Measurements from ENCODE around the gene MORC3. TPM values are rescaled to one million over a fixed set of nuclear protein-coding genes. Genes with fewer than 3 reads are reported as not detected.

Gene MORC3
- total RNA-seq, 1 experiment from 2014 or later, result 19.8 TPM

DNA sequence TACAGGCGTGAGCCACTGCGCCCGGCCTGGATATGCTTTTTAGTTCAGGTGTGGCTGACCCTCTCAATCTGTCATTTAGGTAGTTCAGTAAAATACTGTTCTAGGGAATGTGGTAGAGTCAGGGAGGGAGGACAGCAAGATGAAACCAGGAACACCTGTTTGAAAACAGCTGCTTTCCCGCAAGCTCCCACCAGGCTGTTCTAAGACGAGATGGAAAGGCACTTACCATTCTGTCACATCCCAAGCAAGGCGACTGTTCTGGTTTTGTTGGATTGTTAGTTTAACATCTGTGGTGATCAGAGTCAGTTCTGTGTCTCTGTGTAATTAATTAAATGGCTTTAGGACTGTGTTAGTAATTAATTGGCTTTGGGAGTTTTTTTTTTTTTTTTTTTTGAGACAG, 68.1 kb downstream of the MORC3 start:
- no peaks in the 10 kb centered on the region for H3K9me2 ChIP-seq (ENCODE audit: insufficient read depth)
- no peak for DNase-seq (ENCODE audit: low read depth, low spot score)
- no peak overlapping the region for H3K4me2 ChIP-seq (ENCODE audit: low read length)
- intact Hi-C loops (cut with micrococcal nuclease), result loop anchor here (5.0 kb wide), 1 partner anchor 231 kb away; the partner anchor contains the start of gene DOP1B
- no peaks in the 10 kb centered on the region for H3K9me3 ChIP-seq (ENCODE audit: control insufficient read depth in 1 of 2, insufficient read depth in 1 of 2, low read depth in 1 of 2, low read length in 2 of 2)
- no TSS peak for BruUV-seq (replicated peaks)
- no peak overlapping the region for H3K4me3 ChIP-seq (replicated peaks in 1 of 2; ENCODE audit: low read depth in 1 of 2, low read length in 2 of 2)
- peaks cover 24% of the 10 kb centered on the region for H3K79me2 ChIP-seq (ENCODE audit: insufficient read depth, low read length)
- no peaks in the 10 kb centered on the region for H4K20me1 ChIP-seq (ENCODE audit: insufficient read depth)
- peaks cover 0 to 12% of the 10 kb centered on the region in 2 experiments; a peak in 2 of 4 replicates for H3K36me3 ChIP-seq (ENCODE audit: control insufficient read depth in 1 of 2, insufficient read depth in 2 of 2, low read length in 2 of 2)
- TF ChIP-seq EZH2phosphoT487 (IDR thresholded peaks at IDR 0.05; ENCODE audit: borderline replicate concordance), result no peak
- no peak for TF ChIP-seq ZFX (IDR thresholded peaks at IDR 0.05)
- TF ChIP-seq ZNF274 (IDR thresholded peaks at IDR 0.05; ENCODE audit: low read depth, low read length), result no peak
- no peak for TF ChIP-seq SIN3A (IDR thresholded peaks at IDR 0.05; ENCODE audit: low read depth)
- TF ChIP-seq MAX (IDR thresholded peaks at IDR 0.05), result no peak
- H3K27me3 ChIP-seq (ENCODE audit: insufficient read depth, low read length), result no peaks in the 10 kb centered on the region
- ChIA-PET POLR2A (no interaction called here), RAD21 (ENCODE audit: low non-redundant PET in 1 of 2, low total read pairs in 2 of 2, uncharacterized antibody in 2 of 2, unreplicated experiment in 2 of 2) (no interaction called here), CTCF (no interaction called here)
- no peak for ATAC-seq
- no peak overlapping the region for H3K27ac ChIP-seq (ENCODE audit: low read depth, low read length)
- peaks cover 9 to 10% of the 10 kb centered on the region in 2 experiments for H3K4me1 ChIP-seq (ENCODE audit: control insufficient read depth in 1 of 2, insufficient read depth in 2 of 2, low read length in 2 of 2)
- H3K9ac ChIP-seq (ENCODE audit: low read length), result no peak overlapping the region
- no peak overlapping the region for H2AFZ ChIP-seq (ENCODE audit: low read depth, low read length, poor library complexity, severe bottlenecking)

DNA sequence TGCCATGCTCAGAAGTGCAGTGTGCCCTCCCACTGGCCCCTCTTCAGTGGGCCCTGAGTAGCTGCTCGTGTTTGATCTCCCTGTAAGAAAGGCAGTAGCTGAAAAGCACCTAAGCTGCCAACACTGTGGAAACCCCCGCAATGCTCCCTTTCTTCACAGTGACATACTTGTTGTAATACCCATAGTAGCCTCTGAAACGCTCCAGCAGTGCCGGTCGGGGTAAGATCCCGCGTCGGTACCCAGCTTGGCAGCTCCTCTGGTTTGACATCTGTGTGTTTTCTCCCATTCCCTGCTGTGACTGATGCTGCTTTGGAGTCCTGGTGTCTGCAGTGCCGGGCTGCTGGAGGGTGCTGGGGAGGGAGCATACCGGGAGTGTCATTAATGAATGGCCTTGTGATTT, 68.8 kb downstream of the MORC3 start:
- Histone ChIP-seq H4K20me1 (ENCODE audit: insufficient read depth) (no peaks in the 10 kb centered on the region), H3K27me3 (ENCODE audit: insufficient read depth, low read length) (no peaks in the 10 kb centered on the region), H3K27ac (ENCODE audit: low read depth, low read length) (no peak overlapping the region), H3K4me3 (replicated peaks in 1 of 2; ENCODE audit: low read depth in 1 of 2, low read length in 2 of 2) (no peak overlapping the region), H2AFZ (ENCODE audit: low read depth, low read length, poor library complexity, severe bottlenecking) (no peak overlapping the region), H3K36me3 (ENCODE audit: control insufficient read depth in 1 of 2, insufficient read depth in 2 of 2, low read length in 2 of 2) (peaks cover 0 to 12% of the 10 kb centered on the region in 2 experiments; a peak in 2 of 4 replicates), H3K9me2 (ENCODE audit: insufficient read depth) (no peaks in the 10 kb centered on the region), H3K9me3 (ENCODE audit: control insufficient read depth in 1 of 2, insufficient read depth in 1 of 2, low read depth in 1 of 2, low read length in 2 of 2) (no peaks in the 10 kb centered on the region), H3K79me2 (ENCODE audit: insufficient read depth, low read length) (peaks cover 24% of the 10 kb centered on the region), H3K4me1 (ENCODE audit: control insufficient read depth in 1 of 2, insufficient read depth in 2 of 2, low read length in 2 of 2) (peaks cover 8 to 9% of the 10 kb centered on the region in 2 experiments; a peak in 3 of 4 replicates), H3K9ac (ENCODE audit: low read length) (no peak overlapping the region), H3K4me2 (ENCODE audit: low read length) (no peak overlapping the region)
- TF ChIP-seq, protein P1, sequence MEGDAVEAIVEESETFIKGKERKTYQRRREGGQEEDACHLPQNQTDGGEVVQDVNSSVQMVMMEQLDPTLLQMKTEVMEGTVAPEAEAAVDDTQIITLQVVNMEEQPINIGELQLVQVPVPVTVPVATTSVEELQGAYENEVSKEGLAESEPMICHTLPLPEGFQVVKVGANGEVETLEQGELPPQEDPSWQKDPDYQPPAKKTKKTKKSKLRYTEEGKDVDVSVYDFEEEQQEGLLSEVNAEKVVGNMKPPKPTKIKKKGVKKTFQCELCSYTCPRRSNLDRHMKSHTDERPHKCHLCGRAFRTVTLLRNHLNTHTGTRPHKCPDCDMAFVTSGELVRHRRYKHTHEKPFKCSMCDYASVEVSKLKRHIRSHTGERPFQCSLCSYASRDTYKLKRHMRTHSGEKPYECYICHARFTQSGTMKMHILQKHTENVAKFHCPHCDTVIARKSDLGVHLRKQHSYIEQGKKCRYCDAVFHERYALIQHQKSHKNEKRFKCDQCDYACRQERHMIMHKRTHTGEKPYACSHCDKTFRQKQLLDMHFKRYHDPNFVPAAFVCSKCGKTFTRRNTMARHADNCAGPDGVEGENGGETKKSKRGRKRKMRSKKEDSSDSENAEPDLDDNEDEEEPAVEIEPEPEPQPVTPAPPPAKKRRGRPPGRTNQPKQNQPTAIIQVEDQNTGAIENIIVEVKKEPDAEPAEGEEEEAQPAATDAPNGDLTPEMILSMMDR (IDR thresholded peaks at IDR 0.05 in 2 of 3, conservative IDR thresholded peaks at IDR 0.05 in 1 of 3; ENCODE audit: borderline replicate concordance in 1 of 3, insufficient read depth in 1 of 3, low read depth in 2 of 3, low read length in 2 of 3), result peak in 1 of 3 experiments; percentile 36; a peak in 1 of 6 replicates
- TF ChIP-seq TCF7L2 (IDR thresholded peaks at IDR 0.05; ENCODE audit: borderline replicate concordance, extremely low read depth, insufficient read depth, insufficient read length), result no peak
- TF ChIP-seq, protein P2, sequence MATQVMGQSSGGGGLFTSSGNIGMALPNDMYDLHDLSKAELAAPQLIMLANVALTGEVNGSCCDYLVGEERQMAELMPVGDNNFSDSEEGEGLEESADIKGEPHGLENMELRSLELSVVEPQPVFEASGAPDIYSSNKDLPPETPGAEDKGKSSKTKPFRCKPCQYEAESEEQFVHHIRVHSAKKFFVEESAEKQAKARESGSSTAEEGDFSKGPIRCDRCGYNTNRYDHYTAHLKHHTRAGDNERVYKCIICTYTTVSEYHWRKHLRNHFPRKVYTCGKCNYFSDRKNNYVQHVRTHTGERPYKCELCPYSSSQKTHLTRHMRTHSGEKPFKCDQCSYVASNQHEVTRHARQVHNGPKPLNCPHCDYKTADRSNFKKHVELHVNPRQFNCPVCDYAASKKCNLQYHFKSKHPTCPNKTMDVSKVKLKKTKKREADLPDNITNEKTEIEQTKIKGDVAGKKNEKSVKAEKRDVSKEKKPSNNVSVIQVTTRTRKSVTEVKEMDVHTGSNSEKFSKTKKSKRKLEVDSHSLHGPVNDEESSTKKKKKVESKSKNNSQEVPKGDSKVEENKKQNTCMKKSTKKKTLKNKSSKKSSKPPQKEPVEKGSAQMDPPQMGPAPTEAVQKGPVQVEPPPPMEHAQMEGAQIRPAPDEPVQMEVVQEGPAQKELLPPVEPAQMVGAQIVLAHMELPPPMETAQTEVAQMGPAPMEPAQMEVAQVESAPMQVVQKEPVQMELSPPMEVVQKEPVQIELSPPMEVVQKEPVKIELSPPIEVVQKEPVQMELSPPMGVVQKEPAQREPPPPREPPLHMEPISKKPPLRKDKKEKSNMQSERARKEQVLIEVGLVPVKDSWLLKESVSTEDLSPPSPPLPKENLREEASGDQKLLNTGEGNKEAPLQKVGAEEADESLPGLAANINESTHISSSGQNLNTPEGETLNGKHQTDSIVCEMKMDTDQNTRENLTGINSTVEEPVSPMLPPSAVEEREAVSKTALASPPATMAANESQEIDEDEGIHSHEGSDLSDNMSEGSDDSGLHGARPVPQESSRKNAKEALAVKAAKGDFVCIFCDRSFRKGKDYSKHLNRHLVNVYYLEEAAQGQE (IDR thresholded peaks at IDR 0.05; ENCODE audit: low read depth), result no peak
- POLR2A ChIA-PET, result interaction anchor here (0.7 kb wide), 1 partner anchor 11 kb away, joined by 3 read pairs; no protein-coding TSS in a partner anchor
- DNase-seq (ENCODE audit: low read depth, low spot score) (no peak), ATAC-seq (no peak)
- no TSS peak for BruUV-seq (replicated peaks)
- RAD21 ChIA-PET (ENCODE audit: low non-redundant PET in 1 of 2, low total read pairs in 2 of 2, uncharacterized antibody in 2 of 2, unreplicated experiment in 2 of 2), result no interaction called here
- CTCF ChIA-PET, result no interaction called here
- intact Hi-C loops (cut with micrococcal nuclease), result loop anchor here (5.0 kb wide), 1 partner anchor 232 kb away; the partner anchor contains the start of gene DOP1B

Measured in HCT116 (cell line).